Keratinocyte (primary cell): Measurements from ENCODE around the gene AAR2.

Source experiments
- CTCF ChIP-seq, 3 experiments: IDR thresholded peaks in 1 of 3; conservative IDR thresholded peaks in 1 of 3; optimal IDR thresholded peaks in 1 of 3; 2 replicates in 2 of 3; 3 replicates in 1 of 3; pipeline versions ENCODE3 to v1.5.1; 2011; ENCODE audit warnings: low read length in 3 of 3, mild to moderate bottlenecking in 3 of 3, moderate library complexity in 2 of 3, control low read depth in 1 of 3, inconsistent platforms in 1 of 3; ENCODE audit not compliant: insufficient read depth in 2 of 3; ENCODE audit errors: extremely low read depth in 1 of 3
- EZH2 ChIP-seq: IDR thresholded peaks from one replicate; pipeline ENCODE4 v1.6.1; 2012; ENCODE audit warnings: inconsistent platforms, mild to moderate bottlenecking, low read length, moderate library complexity

GRCh38 chr20:36275441-36276189 lies 39.3 kb downstream of the AAR2 start:
- TF ChIP-seq CTCF (optimal IDR thresholded peaks at IDR 0.05 in 1 of 3, IDR thresholded peaks at IDR 0.05 in 1 of 3, conservative IDR thresholded peaks at IDR 0.05 in 1 of 3; ENCODE audit: extremely low read depth in 1 of 3, insufficient read depth in 2 of 3, low read length in 3 of 3) (no peak), EZH2 (no peak)
